Testis (tissue), 2 donors: ENCODE measurements around the gene SOBP.

Experiments used
- CTCF ChIP-seq, 3 experiments: fragments of 450-650 bp in 2 of 3; fragments of 200-600 bp in 1 of 3; sonication (generic) in 1 of 3; IDR thresholded peaks; one replicate each; pipeline ENCODE4 v1.5.1; 2016 to 2019; ENCODE audit warnings: antibody characterized with exemption in 3 of 3, mild to moderate bottlenecking in 2 of 3, moderate library complexity in 1 of 3
- POLR2A ChIP-seq: fragments of 450-650 bp; IDR thresholded peaks from one replicate; pipeline ENCODE4 v1.6.1; 2017; ENCODE audit warnings: antibody characterized with exemption, mild to moderate bottlenecking, moderate library complexity

- TF ChIP-seq CTCF (IDR thresholded peaks at IDR 0.05) (no peak), POLR2A (no peak)
Observed at GRCh38 chr6:107611094-107611810, 121.3 kb downstream of the SOBP start.
